G401.6 (cell line): ENCODE data around the gene RBMX2.
"Not testable (repeated sequence)": the region's sequence is repeated elsewhere in the genome, so short reads cannot be mapped to it uniquely, and the experiment has no call there.

ENCODE experiments used
- FAIRE-seq: peaks from 2 replicates; lab custom pipeline; 2012; peaks lifted over from hg19 to GRCh38; lab: Jason Lieb, UNC

RBMX2 gene

GRCh38 chrX:130401415-130402207 is at the start of gene RBMX2:
Gene RBMX2, plus strand, starts transcription at chrX:130401987. Its CDS starts 46 bp downstream, at chrX:130402033.
- peak; percentile 81 for FAIRE-seq

GRCh38 chrX:130352050-130352449 is 49.7 kb upstream of the RBMX2 start:
- FAIRE-seq, result not testable (repeated sequence)

GRCh38 chrX:130376077-130376476 is 25.7 kb upstream of the RBMX2 start:
- FAIRE-seq, result no peak

- FAIRE-seq, result no peak
Observed at GRCh38 chrX:130378024-130378669, 23.6 kb upstream of the RBMX2 start.

- FAIRE-seq, result no peak
Observed at GRCh38 chrX:130385520-130385919, 16.3 kb upstream of the RBMX2 start, which contains the start of gene GPR119. Gene GPR119, minus strand, starts transcription at chrX:130385674. Its CDS starts 227 bp downstream, at chrX:130385447.

GRCh38 chrX:130386408-130386808 is 15.4 kb upstream of the RBMX2 start:
- no peak for FAIRE-seq

GRCh38 chrX:130393451-130394074 is 8.2 kb upstream of the RBMX2 start:
- FAIRE-seq, result no peak

GRCh38 chrX:130395341-130395740 is 6.4 kb upstream of the RBMX2 start:
- FAIRE-seq, result no peak

GRCh38 chrX:130402208-130402684 is 459 bp downstream of the RBMX2 start:
- FAIRE-seq, result no peak

- FAIRE-seq, result no peak
Observed at GRCh38 chrX:130413415-130413814, 11.6 kb downstream of the RBMX2 start.

- no peak for FAIRE-seq
Observed at GRCh38 chrX:130414800-130415199, 13.0 kb downstream of the RBMX2 start.

GRCh38 chrX:130415201-130415600 is 13.4 kb downstream of the RBMX2 start:
- FAIRE-seq, result no peak

GRCh38 chrX:130416785-130417184 is 15.0 kb downstream of the RBMX2 start:
- no peak for FAIRE-seq

GRCh38 chrX:130418066-130418465 is 16.3 kb downstream of the RBMX2 start:
- FAIRE-seq, result no peak

- FAIRE-seq, result no peak
Observed at GRCh38 chrX:130418740-130419139, 17.0 kb downstream of the RBMX2 start.

- FAIRE-seq, result no peak
Observed at GRCh38 chrX:130419263-130419662, 17.5 kb downstream of the RBMX2 start.

- FAIRE-seq, result no peak
Observed at GRCh38 chrX:130426531-130426930, 24.7 kb downstream of the RBMX2 start.

GRCh38 chrX:130429236-130429635 is 27.4 kb downstream of the RBMX2 start:
- FAIRE-seq, result not testable (repeated sequence)

GRCh38 chrX:130435937-130436336 is 34.1 kb downstream of the RBMX2 start:
- no peak for FAIRE-seq

GRCh38 chrX:130437996-130438395 is 36.2 kb downstream of the RBMX2 start:
- FAIRE-seq, result not testable (repeated sequence)

- no peak for FAIRE-seq
Observed at GRCh38 chrX:130443875-130444274, 42.1 kb downstream of the RBMX2 start.

- no peak for FAIRE-seq
Observed at GRCh38 chrX:130444641-130445336, 43.0 kb downstream of the RBMX2 start.
